Activated T-helper 1 cell treated with Interleukin-2 at 50 U/mL for 16 hours (primary cell): Measurements from ENCODE around the gene HADH.
A peak's percentile ranks its signal among the peaks of the same experiment; 100 is the strongest.

ENCODE experiments used
- DNase-seq: peaks from one replicate; pipeline ENCODE4 v3.0.0-alpha.2; 2020; ENCODE audit warnings: low read depth

HADH gene

GRCh38 chr4:108058685-108059440 lies 69.2 kb downstream of the HADH start:
- DNase-seq = no peak

- DNase-seq = no peak
These were observed 70.5 kb downstream of the HADH start for GRCh38 chr4:108060164-108060563.

- no peak for DNase-seq
These were observed 71.1 kb downstream of the HADH start for GRCh38 chr4:108060686-108061321.

- no peak for DNase-seq
These were observed 78.8 kb downstream of the HADH start for GRCh38 chr4:108068442-108068841.

GRCh38 chr4:108070775-108071174 lies 81.1 kb downstream of the HADH start:
- DNase-seq = no peak

- peak; percentile 18 for DNase-seq
These were observed 82.6 kb downstream of the HADH start for GRCh38 chr4:108072300-108072699.

- no peak for DNase-seq
These were observed 88.5 kb downstream of the HADH start for GRCh38 chr4:108078024-108078733.

- DNase-seq = peak; percentile 7
These were observed 91.1 kb downstream of the HADH start for GRCh38 chr4:108080747-108081146.

- DNase-seq = no peak
These were observed 91.6 kb downstream of the HADH start for GRCh38 chr4:108081256-108081655.
